Panc1 (cell line): Measurements from ENCODE around the gene HEATR3. TPM values are rescaled to one million over a fixed set of nuclear protein-coding genes. Genes with fewer than 3 reads are reported as not detected.

Experiments
- ATAC-seq: fragments of 200-7000 bp; cut with Tn5 transposase; 2 replicates; pipeline ENCODE4 v1.9.1; 2020; ENCODE audit warnings: mild to moderate bottlenecking, moderate library complexity
- BruUV-seq: library from RNA; stranded (reverse); fragments of 400-500 nt; replicated peaks from 2 replicates; lab custom pipeline; 2021; lab: Mats Ljungman, UMichigan
- CTCF ChIA-PET: fragments of 300-600 bp; sonication (Branson Sonifier 250); formaldehyde crosslinking; loops from one replicate; lab custom pipeline; 2022; ENCODE audit warnings: antibody characterized with exemption; lab: Charles Lee
- POLR2A ChIA-PET: fragments of 300-600 bp; sonication (Branson Sonifier 250); formaldehyde crosslinking; loops from one replicate; lab custom pipeline; 2022; ENCODE audit warnings: antibody characterized with exemption; lab: Charles Lee
- DNase-seq: peaks from one replicate; pipeline ENCODE4 v3.0.0-alpha.2; 2010; ENCODE audit warnings: low read depth, low spot score
- H3K27ac ChIP-seq: 2 replicates; pipeline ENCODE4 v1.5.1; 2011; ENCODE audit warnings: mild to moderate bottlenecking, low read length, inconsistent platforms
- H3K27me3 ChIP-seq: fragments of 200-500 bp; sonication (Bioruptor generic); 2 replicates; pipeline ENCODE4 v1.6.0; 2014; ENCODE audit warnings: low read length, inconsistent platforms; ENCODE audit not compliant: control insufficient read depth, insufficient read depth
- H3K36me3 ChIP-seq: fragments of 200-500 bp; sonication (Bioruptor generic); 2 replicates; pipeline ENCODE4 v1.5.1; 2014; ENCODE audit warnings: inconsistent platforms, mild to moderate bottlenecking, low read length, moderate library complexity; ENCODE audit not compliant: control insufficient read depth, insufficient read depth
- H3K4me1 ChIP-seq: 2 replicates; pipeline ENCODE4 v1.5.1; 2011; ENCODE audit warnings: inconsistent platforms, mild to moderate bottlenecking, low read length, moderate library complexity; ENCODE audit not compliant: control insufficient read depth, insufficient read depth
- H3K4me3 ChIP-seq, 2 experiments: 2 replicates each; pipeline ENCODE4 v1.5.1; 2011 to 2012; ENCODE audit warnings: low read depth in 2 of 2, low read length in 2 of 2, mild to moderate bottlenecking in 2 of 2, inconsistent platforms in 1 of 2, moderate library complexity in 1 of 2
- H3K9me3 ChIP-seq: fragments of 200-500 bp; sonication (Bioruptor generic); 2 replicates; pipeline ENCODE4 v1.5.1; 2014; ENCODE audit warnings: low read depth, mild to moderate bottlenecking, inconsistent platforms, low read length, moderate library complexity; ENCODE audit not compliant: control insufficient read depth, insufficient read depth
- CTCF ChIP-seq: fragments of 450-650 bp; IDR thresholded peaks from 2 replicates; pipeline ENCODE4 v1.5.1; 2017; ENCODE audit warnings: mild to moderate bottlenecking
- POLR2AphosphoS5 ChIP-seq: IDR thresholded peaks from 2 replicates; pipeline ENCODE4 v1.6.1; 2012; ENCODE audit warnings: mild to moderate bottlenecking, low read depth, low read length, moderate library complexity
- REST ChIP-seq, 2 experiments: IDR thresholded peaks; 2 replicates each; pipeline ENCODE4 v1.6.1; 2011 to 2012; ENCODE audit warnings: low read depth in 2 of 2, control low read depth in 1 of 2, low read length in 1 of 2, mild to moderate bottlenecking in 1 of 2, moderate library complexity in 1 of 2; ENCODE audit not compliant: insufficient read depth in 1 of 2
- SIN3A ChIP-seq: IDR thresholded peaks from 2 replicates; pipeline ENCODE4 v1.6.1; 2012; ENCODE audit warnings: low read depth, mild to moderate bottlenecking, low read length, moderate library complexity, borderline replicate concordance; ENCODE audit not compliant: insufficient read depth
- TCF7L2 ChIP-seq: IDR thresholded peaks from 2 replicates; pipeline ENCODE4 v1.6.1; 2011; ENCODE audit warnings: mild to moderate bottlenecking, low read depth, low read length, inconsistent platforms
- in situ Hi-C: cut with HindIII; loops from 2 replicates; pipeline ENCODE4 v1.10.0; 2016; ENCODE audit warnings: low sequenced_read_pairs, low pct_unique_long_range_greater_than_20kb
- intact Hi-C: fragments of 100-400 bp; cut with micrococcal nuclease; formaldehyde crosslinking; loops from one replicate; pipeline ENCODE4 v1.10.0; 2022; ENCODE audit not compliant: unreplicated experiment
- total RNA-seq: library from RNA; stranded (reverse); gene quantifications from one replicate; pipeline ENCODE4 v1.2.1, GENCODE V29; 2021; ENCODE audit not compliant: unreplicated experiment

The HEATR3 gene
- total RNA-seq, 1 experiment from 2014 or later, result 18.6 TPM

- intact Hi-C loops (no loop called here), in situ Hi-C loops (no loop called here)
- no peaks in the 10 kb centered on the region for H3K4me1 ChIP-seq
- TF ChIP-seq TCF7L2, result no peak
- no peak for TF ChIP-seq SIN3A
- no peak for TF ChIP-seq CTCF
- no peak for TF ChIP-seq REST (IDR thresholded peaks at IDR 0.05; ENCODE audit: insufficient read depth in 1 of 2, low read depth in 2 of 2, low read length in 1 of 2)
- TF ChIP-seq POLR2AphosphoS5, result no peak
- H3K27me3 ChIP-seq, result no peaks in the 10 kb centered on the region
- DNase-seq (no peak), ATAC-seq (no peak)
- H3K27ac ChIP-seq, result no peak overlapping the region
- H3K36me3 ChIP-seq, result no peaks in the 10 kb centered on the region
- no TSS peak for BruUV-seq
- CTCF ChIA-PET, result no interaction called here
- POLR2A ChIA-PET, result no interaction called here
- H3K9me3 ChIP-seq, result no peaks in the 10 kb centered on the region
- H3K4me3 ChIP-seq, result no peak overlapping the region
Observed at GRCh38 chr16:50133214-50133613, 67.4 kb downstream of the HEATR3 start.

GRCh38 chr16:50136399-50136798, 70.6 kb downstream of the HEATR3 start:
- Histone ChIP-seq H3K4me1 (no peaks in the 10 kb centered on the region), H3K36me3 (no peaks in the 10 kb centered on the region), H3K27ac (no peak overlapping the region), H3K9me3 (no peaks in the 10 kb centered on the region), H3K4me3 (no peak overlapping the region), H3K27me3 (no peaks in the 10 kb centered on the region)
- BruUV-seq, result no TSS peak
- TF ChIP-seq SIN3A (no peak), POLR2AphosphoS5 (no peak), CTCF (no peak), TCF7L2 (no peak), REST (IDR thresholded peaks at IDR 0.05; ENCODE audit: insufficient read depth in 1 of 2, low read depth in 2 of 2, low read length in 1 of 2) (no peak)
- intact Hi-C loops, result no loop called here
- DNase-seq (no peak), ATAC-seq (no peak)
- in situ Hi-C loops, result no loop called here
- POLR2A ChIA-PET, result no interaction called here
- CTCF ChIA-PET, result interaction anchor here (1.0 kb wide), 1 partner anchor 74 kb away, joined by 3 read pairs; no protein-coding TSS in a partner anchor
